Ureter (tissue), 1 donor: Measurements from ENCODE around the gene KNDC1. TPM values are rescaled to one million over a fixed set of nuclear protein-coding genes. Genes with fewer than 3 reads are reported as not detected.
A peak's percentile ranks its signal among the peaks of the same experiment; 100 is the strongest.
"Not testable (repeated sequence)": the region's sequence is repeated elsewhere in the genome, so short reads cannot be mapped to it uniquely, and the experiment has no call there.

Source experiments
- DNase-seq: peaks from one replicate; pipeline ENCODE4 v3.0.0-alpha.2; 2020; ENCODE audit warnings: low spot score
- total RNA-seq: library from RNA; stranded (reverse); gene quantifications from one replicate; pipeline ENCODE4 v1.2.4, GENCODE V29; 2023
- donor health status: DM: yes; HTN: yes; CAD: no.

KNDC1 gene
- total RNA-seq, 1 donor from 2014 or later, result 2.2 TPM

- DNase-seq, result no peak
Observed at GRCh38 chr10:133162178-133162909, 2.3 kb downstream of the KNDC1 start.

- DNase-seq, result peak; percentile 31
Observed at GRCh38 chr10:133162910-133163856, 3.2 kb downstream of the KNDC1 start.

- DNase-seq, result peak; percentile 36
Observed at GRCh38 chr10:133163889-133164815, 4.1 kb downstream of the KNDC1 start.

GRCh38 chr10:133164816-133165555 lies 5.0 kb downstream of the KNDC1 start:
- DNase-seq, result peak; percentile 36

GRCh38 chr10:133165556-133166503 lies 5.8 kb downstream of the KNDC1 start:
- peak; percentile 36 for DNase-seq

- DNase-seq, result peak; percentile 30
Observed at GRCh38 chr10:133166504-133166827, 6.4 kb downstream of the KNDC1 start.

GRCh38 chr10:133166828-133167692 lies 7.0 kb downstream of the KNDC1 start:
- no peak for DNase-seq

- no peak for DNase-seq
Observed at GRCh38 chr10:133167693-133168616, 7.9 kb downstream of the KNDC1 start.

GRCh38 chr10:133168617-133169031 lies 8.6 kb downstream of the KNDC1 start:
- DNase-seq, result no peak

GRCh38 chr10:133169173-133169947 lies 9.3 kb downstream of the KNDC1 start:
- no peak for DNase-seq

GRCh38 chr10:133170092-133170491 lies 10.1 kb downstream of the KNDC1 start:
- no peak for DNase-seq

- DNase-seq, result no peak
Observed at GRCh38 chr10:133173860-133174640, 14.0 kb downstream of the KNDC1 start.

- DNase-seq, result no peak
Observed at GRCh38 chr10:133174689-133175263, 14.8 kb downstream of the KNDC1 start.

- not testable (repeated sequence) for DNase-seq
Observed at GRCh38 chr10:133175624-133176023, 15.6 kb downstream of the KNDC1 start.

GRCh38 chr10:133176546-133176945 lies 16.5 kb downstream of the KNDC1 start:
- no peak for DNase-seq
